Esophagus squamous epithelium (tissue), 4 donors: Measurements from ENCODE around the gene GABBR2.

ENCODE experiments used
- POLR2A ChIP-seq, 4 donors: fragments of 450-650 bp; IDR thresholded peaks; one replicate each; pipeline ENCODE4 v1.6.1; 2017; ENCODE audit warnings: antibody characterized with exemption in 4 of 4, mild to moderate bottlenecking in 4 of 4, moderate library complexity in 3 of 4
- TF ChIP-seq, protein P1 (sequence below), 6 experiments: fragments of 450-650 bp in 4 of 6; fragments of 200-600 bp in 2 of 6; sonication (generic) in 2 of 6; IDR thresholded peaks; one replicate each; pipeline ENCODE4 v1.5.1; 2016 to 2019; ENCODE audit warnings: antibody characterized with exemption in 6 of 6, mild to moderate bottlenecking in 4 of 6, moderate library complexity in 4 of 6

DNA sequence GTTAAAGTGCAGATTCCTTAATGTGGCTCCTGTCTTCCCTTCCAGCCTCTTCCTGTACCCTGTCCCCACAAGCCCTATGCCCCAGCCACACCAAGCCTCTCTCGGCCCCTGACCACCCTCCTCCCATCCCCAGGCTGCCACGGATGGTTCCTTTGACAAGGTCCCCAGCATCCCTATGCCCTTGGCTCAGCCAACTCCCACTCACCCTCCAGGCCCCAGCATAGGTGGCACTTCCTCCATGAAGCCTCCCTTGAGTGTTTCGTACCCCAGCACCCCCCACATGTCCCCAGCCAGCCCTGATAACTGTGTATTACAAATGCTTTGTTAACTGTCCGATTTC, 337.8 kb downstream of the GABBR2 start:
- TF ChIP-seq POLR2A (IDR thresholded peaks at IDR 0.05): no peak
- TF ChIP-seq, protein P1, sequence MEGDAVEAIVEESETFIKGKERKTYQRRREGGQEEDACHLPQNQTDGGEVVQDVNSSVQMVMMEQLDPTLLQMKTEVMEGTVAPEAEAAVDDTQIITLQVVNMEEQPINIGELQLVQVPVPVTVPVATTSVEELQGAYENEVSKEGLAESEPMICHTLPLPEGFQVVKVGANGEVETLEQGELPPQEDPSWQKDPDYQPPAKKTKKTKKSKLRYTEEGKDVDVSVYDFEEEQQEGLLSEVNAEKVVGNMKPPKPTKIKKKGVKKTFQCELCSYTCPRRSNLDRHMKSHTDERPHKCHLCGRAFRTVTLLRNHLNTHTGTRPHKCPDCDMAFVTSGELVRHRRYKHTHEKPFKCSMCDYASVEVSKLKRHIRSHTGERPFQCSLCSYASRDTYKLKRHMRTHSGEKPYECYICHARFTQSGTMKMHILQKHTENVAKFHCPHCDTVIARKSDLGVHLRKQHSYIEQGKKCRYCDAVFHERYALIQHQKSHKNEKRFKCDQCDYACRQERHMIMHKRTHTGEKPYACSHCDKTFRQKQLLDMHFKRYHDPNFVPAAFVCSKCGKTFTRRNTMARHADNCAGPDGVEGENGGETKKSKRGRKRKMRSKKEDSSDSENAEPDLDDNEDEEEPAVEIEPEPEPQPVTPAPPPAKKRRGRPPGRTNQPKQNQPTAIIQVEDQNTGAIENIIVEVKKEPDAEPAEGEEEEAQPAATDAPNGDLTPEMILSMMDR (IDR thresholded peaks at IDR 0.05): no peak
